DMS153 treated with DMSO at 0.1 percent for 48 hours (cell line): Measurements from ENCODE around the gene SLC35B2.

Source experiments
- DNase-seq: peaks from one replicate; lab custom pipeline; 2025; ENCODE audit not compliant: unreplicated experiment; lab: John Stamatoyannopoulos, UW

SLC35B2 gene

GRCh38 chr6:44224029-44224964 is 33.0 kb downstream of the SLC35B2 start:
- no peak for DNase-seq

- DNase-seq: peak; percentile 65
These were observed 33.9 kb downstream of the SLC35B2 start, which contains the start of gene SLC29A1 for GRCh38 chr6:44223319-44224028. Gene SLC29A1, plus strand, starts transcription at chr6:44223595. Its CDS starts 3,719 bp downstream, at chr6:44227314.

- DNase-seq: peak; percentile 29
These were observed 34.6 kb downstream of the SLC35B2 start for GRCh38 chr6:44222486-44223318.

- no peak for DNase-seq
These were observed 35.4 kb downstream of the SLC35B2 start for GRCh38 chr6:44221961-44222335.

GRCh38 chr6:44221291-44221960 is 35.9 kb downstream of the SLC35B2 start:
- peak; percentile 32 for DNase-seq

- DNase-seq: no peak
These were observed 36.4 kb downstream of the SLC35B2 start for GRCh38 chr6:44220913-44221290.

- DNase-seq: no peak
These were observed 37.2 kb downstream of the SLC35B2 start for GRCh38 chr6:44219815-44220784.

GRCh38 chr6:44219053-44219814 is 38.1 kb downstream of the SLC35B2 start:
- peak; percentile 55 for DNase-seq

- DNase-seq: no peak
These were observed 39.8 kb downstream of the SLC35B2 start for GRCh38 chr6:44217332-44218143.

- DNase-seq: no peak
These were observed 40.5 kb downstream of the SLC35B2 start, which contains the start of gene MYMX for GRCh38 chr6:44216677-44217331. Gene MYMX, plus strand, starts transcription at chr6:44216926. Its CDS starts 546 bp downstream, at chr6:44217472.

GRCh38 chr6:44214307-44214706 is 43.0 kb downstream of the SLC35B2 start:
- no peak for DNase-seq

- no peak for DNase-seq
These were observed 46.0 kb downstream of the SLC35B2 start for GRCh38 chr6:44211284-44211683.

GRCh38 chr6:44207966-44208365 is 49.4 kb downstream of the SLC35B2 start:
- no peak for DNase-seq
